CD14-positive monocyte (primary cell): ENCODE data around the gene BLCAP. TPM values are rescaled to one million over a fixed set of nuclear protein-coding genes. Genes with fewer than 3 reads are reported as not detected.
"Not testable (repeated sequence)": the region's sequence is repeated elsewhere in the genome, so short reads cannot be mapped to it uniquely, and the experiment has no call there.

Source experiments
- DNase-seq, 3 donors: peaks; one replicate each; pipeline ENCODE4 v3.0.0-alpha.2; 2011 to 2022
- H2AFZ ChIP-seq: 2 replicates; pipeline ENCODE4 v1.6.0; 2012; ENCODE audit warnings: mild to moderate bottlenecking, low read depth, low read length, inconsistent platforms; ENCODE audit not compliant: insufficient read depth, poor library complexity, severe bottlenecking
- H3K27ac ChIP-seq, 2 donors: 1 replicate in 1 of 2; 2 replicates in 1 of 2; pipeline ENCODE4 v1.5.1; 2012 to 2013; ENCODE audit warnings: low read length in 2 of 2, control low read depth in 1 of 2, inconsistent platforms in 1 of 2, low read depth in 1 of 2, mild to moderate bottlenecking in 1 of 2
- H3K27me3 ChIP-seq, 2 donors: one replicate each; pipeline versions ENCODE4 v1.6.0 to v1.6.1; 2011 to 2013; ENCODE audit warnings: low read length in 2 of 2; ENCODE audit not compliant: control insufficient read depth in 2 of 2, insufficient read depth in 2 of 2
- H3K36me3 ChIP-seq, 2 donors: replicated peaks in 1 of 2; 1 replicate in 1 of 2; 2 replicates in 1 of 2; pipeline versions ENCODE4 v1.5.1 to v1.6.1; 2012 to 2013; ENCODE audit warnings: low read length in 2 of 2, control low read depth in 1 of 2, inconsistent platforms in 1 of 2, mild to moderate bottlenecking in 1 of 2; ENCODE audit not compliant: insufficient read depth in 2 of 2, control insufficient read depth in 1 of 2
- H3K4me1 ChIP-seq, 2 donors: 1 replicate in 1 of 2; 2 replicates in 1 of 2; pipeline versions ENCODE4 v1.5.1 to v1.6.1; 2012 to 2013; ENCODE audit warnings: low read length in 2 of 2, control low read depth in 1 of 2, inconsistent platforms in 1 of 2, mild to moderate bottlenecking in 1 of 2, moderate library complexity in 1 of 2; ENCODE audit not compliant: insufficient read depth in 2 of 2, control insufficient read depth in 1 of 2
- H3K4me2 ChIP-seq: replicated peaks from 2 replicates; pipeline ENCODE3; 2012; ENCODE audit warnings: low read length, moderate library complexity, mild to moderate bottlenecking; ENCODE audit not compliant: poor library complexity, severe bottlenecking; ENCODE audit errors: extremely low read depth
- H3K4me3 ChIP-seq, 3 experiments: fragments of 200-600 bp in 1 of 3; sonication (generic) in 1 of 3; replicated peaks in 1 of 3; 1 replicate in 2 of 3; 2 replicates in 1 of 3; pipeline ENCODE4 v1.5.1; 2011 to 2013; ENCODE audit warnings: low read length in 3 of 3, mild to moderate bottlenecking in 3 of 3, control low read depth in 2 of 3, low read depth in 2 of 3, inconsistent platforms in 1 of 3, moderate library complexity in 1 of 3
- H3K79me2 ChIP-seq: 2 replicates; pipeline ENCODE4 v1.6.0; 2012; ENCODE audit warnings: mild to moderate bottlenecking, control low read depth, inconsistent platforms, low read length, moderate library complexity; ENCODE audit not compliant: insufficient read depth
- H3K9ac ChIP-seq: 2 replicates; pipeline ENCODE4 v1.6.0; 2017; ENCODE audit warnings: low read length, mild to moderate bottlenecking; ENCODE audit not compliant: insufficient read depth, poor library complexity, severe bottlenecking
- H3K9me3 ChIP-seq, 2 donors: replicated peaks in 1 of 2; 1 replicate in 1 of 2; 2 replicates in 1 of 2; pipeline versions ENCODE4 v1.5.1 to v1.6.1; 2012 to 2013; ENCODE audit warnings: low read length in 2 of 2, control low read depth in 1 of 2; ENCODE audit not compliant: control insufficient read depth in 1 of 2, insufficient read depth in 1 of 2
- H4K20me1 ChIP-seq: 2 replicates; pipeline ENCODE4 v1.6.0; 2012; ENCODE audit warnings: mild to moderate bottlenecking, low read length, control low read depth, moderate library complexity; ENCODE audit not compliant: insufficient read depth
- H3K27ac Mint-ChIP-seq, 7 donors: one replicate each; pipeline ENCODE4 v1.8.0; 2020; ENCODE audit warnings: mild to moderate bottlenecking in 7 of 7, mixed read lengths in 7 of 7, moderate library complexity in 6 of 7, inconsistent platforms in 2 of 7
- H3K27me3 Mint-ChIP-seq, 3 donors: one replicate each; pipeline ENCODE4 v1.8.0; 2021 to 2022; ENCODE audit warnings: low read depth in 3 of 3, mild to moderate bottlenecking in 3 of 3, mixed read lengths in 3 of 3, moderate library complexity in 3 of 3, inconsistent platforms in 1 of 3
- H3K36me3 Mint-ChIP-seq, 2 donors: one replicate each; pipeline ENCODE4 v1.8.0; 2020; ENCODE audit warnings: mixed read lengths in 2 of 2, inconsistent platforms in 1 of 2, mild to moderate bottlenecking in 1 of 2
- H3K4me1 Mint-ChIP-seq: one replicate; pipeline ENCODE4 v1.8.0; 2020; ENCODE audit warnings: mild to moderate bottlenecking, mixed read lengths
- H3K4me3 Mint-ChIP-seq, 2 donors: one replicate each; pipeline ENCODE4 v1.8.0; 2020; ENCODE audit warnings: mild to moderate bottlenecking in 2 of 2, mixed read lengths in 2 of 2, moderate library complexity in 1 of 2
- H3K9me3 Mint-ChIP-seq, 7 donors: one replicate each; pipeline ENCODE4 v1.8.0; 2020 to 2022; ENCODE audit warnings: mixed read lengths in 7 of 7, mild to moderate bottlenecking in 6 of 7, moderate library complexity in 6 of 7, inconsistent platforms in 2 of 7
- WGBS: methylation state at CpG from one replicate; pipeline ENCODE4 v1.1.5; 2013; ENCODE audit warnings: missing lambda C conversion rate; ENCODE audit not compliant: insufficient coverage; 5-methylcytosine and 5-hydroxymethylcytosine counted together
- intact Hi-C, 2 donors: fragments of 100-400 bp; cut with micrococcal nuclease; formaldehyde crosslinking; loops; one replicate each; pipeline versions ENCODE4 v1.15.0 to v1.15.1; 2023
- polyA plus RNA-seq, 3 donors: library from polyadenylated mRNA; depleted of rRNA in 1 of 3; unstranded in 2 of 3; stranded (reverse) in 1 of 3; fragments of 300-500 nt in 2 of 3; fragments of >200 nt in 1 of 3; fragmentation: Illumina TruSeq in 2 of 3; gene quantifications; 1 replicate in 2 of 3; 2 replicates in 1 of 3; pipeline ENCODE4 v1.2.3, GENCODE V29; 2012 to 2021
- TF ChIP-seq, protein P1 (sequence below): fragments of 200-600 bp; IDR thresholded peaks from one replicate; pipeline ENCODE4 v1.8.0; 2022; ENCODE audit warnings: antibody characterized with exemption, mild to moderate bottlenecking

BLCAP gene
- polyA plus RNA-seq, 3 donors, result 45.3 to 54.5 (median 53.3) TPM

GRCh38 chr20:37473249-37474000 is 54.3 kb downstream of the BLCAP start:
- Mint-ChIP-seq H3K9me3 (peaks cover 0 to 11% (median 3%) of the 10 kb centered on the region in 7 donors), H3K36me3 (no peaks in the 10 kb centered on the region), H3K4me3 (no peak overlapping the region), H3K27ac (no peak overlapping the region), H3K4me1 (peaks cover 5% of the 10 kb centered on the region), H3K27me3 (peaks cover 13 to 21% (median 16%) of the 10 kb centered on the region in 3 donors)
- Histone ChIP-seq H3K4me1 (no peaks in the 10 kb centered on the region), H3K4me2 (no peak overlapping the region), H2AFZ (no peak overlapping the region), H3K27me3 (peaks cover 0 to 2% of the 10 kb centered on the region in 2 donors), H3K4me3 (no peak overlapping the region), H3K9me3 (no peaks in the 10 kb centered on the region), H3K27ac (no peak overlapping the region), H3K79me2 (no peaks in the 10 kb centered on the region), H4K20me1 (no peaks in the 10 kb centered on the region), H3K36me3 (no peaks in the 10 kb centered on the region), H3K9ac (no peak overlapping the region)
- no peak for DNase-seq
- WGBS, result 92% methylated on average over 8 of the region's 11 CpGs
- intact Hi-C loops, result no loop called here
- TF ChIP-seq, protein P1, sequence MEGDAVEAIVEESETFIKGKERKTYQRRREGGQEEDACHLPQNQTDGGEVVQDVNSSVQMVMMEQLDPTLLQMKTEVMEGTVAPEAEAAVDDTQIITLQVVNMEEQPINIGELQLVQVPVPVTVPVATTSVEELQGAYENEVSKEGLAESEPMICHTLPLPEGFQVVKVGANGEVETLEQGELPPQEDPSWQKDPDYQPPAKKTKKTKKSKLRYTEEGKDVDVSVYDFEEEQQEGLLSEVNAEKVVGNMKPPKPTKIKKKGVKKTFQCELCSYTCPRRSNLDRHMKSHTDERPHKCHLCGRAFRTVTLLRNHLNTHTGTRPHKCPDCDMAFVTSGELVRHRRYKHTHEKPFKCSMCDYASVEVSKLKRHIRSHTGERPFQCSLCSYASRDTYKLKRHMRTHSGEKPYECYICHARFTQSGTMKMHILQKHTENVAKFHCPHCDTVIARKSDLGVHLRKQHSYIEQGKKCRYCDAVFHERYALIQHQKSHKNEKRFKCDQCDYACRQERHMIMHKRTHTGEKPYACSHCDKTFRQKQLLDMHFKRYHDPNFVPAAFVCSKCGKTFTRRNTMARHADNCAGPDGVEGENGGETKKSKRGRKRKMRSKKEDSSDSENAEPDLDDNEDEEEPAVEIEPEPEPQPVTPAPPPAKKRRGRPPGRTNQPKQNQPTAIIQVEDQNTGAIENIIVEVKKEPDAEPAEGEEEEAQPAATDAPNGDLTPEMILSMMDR, result no peak

DNA sequence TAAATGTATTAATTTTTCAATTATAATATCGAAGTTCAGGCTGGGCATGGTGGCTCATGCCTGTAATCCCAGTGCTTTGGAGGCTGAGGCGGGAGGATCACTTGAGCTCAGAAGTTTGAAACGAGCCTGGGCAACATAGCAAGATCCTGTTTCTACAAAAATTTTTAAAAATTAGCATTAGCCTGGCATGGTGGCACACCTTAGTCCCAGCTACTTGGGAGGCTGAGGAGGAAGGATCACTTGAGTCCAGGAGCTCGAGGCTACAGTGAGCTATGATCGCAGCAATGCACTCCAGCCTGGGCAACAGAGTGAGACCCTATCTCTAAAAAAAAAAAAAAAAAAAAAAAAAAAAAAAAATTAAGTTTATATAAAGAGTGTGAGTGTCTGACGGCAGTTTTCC is 55.2 kb downstream of the BLCAP start:
- Mint-ChIP-seq H3K27me3 (peaks cover 13 to 17% (median 14%) of the 10 kb centered on the region in 3 donors), H3K9me3 (peaks cover 0 to 11% (median 3%) of the 10 kb centered on the region in 7 donors)
- H2AFZ ChIP-seq, intact Hi-C loops, H3K27ac ChIP-seq, DNase-seq, H3K27me3 ChIP-seq, H3K27ac Mint-ChIP-seq, H4K20me1 ChIP-seq, H3K4me3 ChIP-seq, H3K4me2 ChIP-seq, H3K36me3 Mint-ChIP-seq, H3K4me3 Mint-ChIP-seq, H3K79me2 ChIP-seq, H3K9me3 ChIP-seq, H3K9ac ChIP-seq, H3K4me1 Mint-ChIP-seq, H3K36me3 ChIP-seq, H3K4me1 ChIP-seq: not testable (repeated sequence)
- no CpG with 5 or more reads among the region's 6 CpGs for WGBS
